GM23248 (cell line): ENCODE results near the gene POLA2.

Source experiments
- EZH2 ChIP-seq: fragments of 200-600 bp; sonication (generic); IDR thresholded peaks from 2 replicates; pipeline ENCODE4 v1.6.1; 2018; ENCODE audit warnings: antibody characterized with exemption, mild to moderate bottlenecking; ENCODE audit not compliant: insufficient read depth, poor library complexity, severe bottlenecking
- EZH2phosphoT487 ChIP-seq: fragments of 200-600 bp; sonication (generic); IDR thresholded peaks from 2 replicates; pipeline ENCODE4 v1.6.1; 2018; ENCODE audit warnings: antibody characterized with exemption, moderate library complexity, mild to moderate bottlenecking, low read depth; ENCODE audit not compliant: insufficient read depth

DNA sequence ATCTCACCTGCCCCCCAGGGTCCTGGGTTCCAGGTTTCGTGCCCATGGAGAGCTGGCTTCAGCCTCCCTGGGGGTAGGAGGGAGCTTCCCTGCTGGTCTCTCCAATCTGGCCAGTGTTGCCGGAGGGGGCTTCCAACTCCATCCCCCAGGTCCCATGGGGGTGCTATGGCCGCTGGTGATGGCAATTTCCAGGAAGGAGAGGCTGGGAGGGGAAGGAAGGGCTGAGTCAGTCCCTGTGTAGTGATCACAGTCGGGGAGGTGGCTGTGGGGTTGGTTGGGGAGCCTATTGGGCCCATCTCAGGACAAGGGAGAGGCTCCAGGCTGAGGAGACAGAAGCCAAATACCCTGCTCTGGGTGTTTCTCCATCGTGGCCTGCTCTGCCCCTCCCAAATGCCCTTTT, 47.2 kb downstream of the POLA2 start:
- TF ChIP-seq EZH2 (no peak), EZH2phosphoT487 (no peak)
